ENCODE results near the gene INO80B. TPM values are rescaled to one million over a fixed set of nuclear protein-coding genes. Genes with fewer than 3 reads are reported as not detected.

The INO80B gene
- total and polyA plus RNA-seq, 2 of the 8 experiments (the other 6 are each of a cell fraction or from before 2014, with no cell fraction given), result 3.9 to 18.5 TPM

DNA sequence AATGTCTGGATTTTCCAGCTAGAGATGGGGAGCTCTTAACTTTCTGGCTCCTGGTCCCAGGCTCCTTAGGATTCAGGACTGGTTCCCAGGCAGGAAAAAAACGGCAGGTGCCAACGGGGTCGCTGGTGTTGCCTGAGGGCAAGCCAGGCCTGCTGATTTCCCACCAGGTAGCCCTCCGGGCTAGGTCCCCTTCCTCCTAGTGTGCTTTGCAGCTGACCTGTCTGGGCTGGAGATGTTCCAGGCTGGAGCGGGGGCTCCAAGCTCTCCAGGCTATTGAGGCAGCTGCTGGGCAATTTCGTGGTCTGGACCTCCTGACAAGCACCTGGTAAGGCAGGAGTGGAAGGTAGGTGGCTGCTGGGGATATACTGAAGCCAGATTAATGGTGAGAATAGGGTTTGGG lies 19.6 kb downstream of the INO80B start:
- H3K36me3 ChIP-seq (ENCODE audit: control insufficient read depth in 2 of 4, insufficient read depth in 4 of 4, low read length in 3 of 4), result peaks cover 0 to 4% (median 2%) of the 10 kb centered on the region in 4 experiments; a peak in 6 of 8 replicates
- no peak for FAIRE-seq

More for the DNA sequence above, 19.6 kb downstream of the INO80B start:
- H3K18ac ChIP-seq (ENCODE audit: extremely low read depth, low read length), result no peak overlapping the region
- H4K20me1 ChIP-seq (replicated peaks in 1 of 2; ENCODE audit: control insufficient read depth in 1 of 2, insufficient read depth in 2 of 2, low read length in 2 of 2), result peaks cover 0 to 1% of the 10 kb centered on the region in 2 experiments
- H2AFZ ChIP-seq (ENCODE audit: low read length), result no peak overlapping the region
- H4K5ac ChIP-seq (ENCODE audit: insufficient read length, low read depth, low read length), result no peak overlapping the region
- H4K8ac ChIP-seq (ENCODE audit: extremely low read depth, insufficient read depth, low read length), result peak overlapping the region; percentile 14; the same call in 1 of the 2 replicates
- H2BK5ac ChIP-seq (ENCODE audit: low read depth, low read length), result no peak overlapping the region
- H2BK120ac ChIP-seq (replicated peaks; ENCODE audit: low read depth, low read length), result no peak overlapping the region
- no peak overlapping the region for H3K9ac ChIP-seq (replicated peaks in 1 of 4; ENCODE audit: extremely low read depth in 1 of 4, low read depth in 3 of 4, low read length in 3 of 4)
- ChIA-PET POLR2A (ENCODE audit: partially characterized antibody) (interaction anchor here (1.0 to 5.2 kb wide), 4 partner anchors 7 to 29 kb away, joined by 4 to 89 read pairs (median 24); partner anchors contain the start of genes CCDC142, INO80B, TTC31 and WBP1), CTCF (ENCODE audit: partially characterized antibody) (interaction anchor here (0.9 to 5.7 kb wide), 19 partner anchors 8 to 139 kb away, joined by 3 to 86 read pairs (median 5); partner anchors contain the start of genes C2orf81, CCDC142, INO80B and MOGS)
- H4K91ac ChIP-seq (replicated peaks; ENCODE audit: insufficient read length, low read length), result no peak overlapping the region
- no peak overlapping the region for H3K4ac ChIP-seq (replicated peaks; ENCODE audit: insufficient read length, low read depth, low read length)
- WGBS, 2 experiments (ENCODE audit: extremely low coverage in 1 of 2, insufficient coverage in 1 of 2, insufficient read length in 1 of 2, insufficient replicate concordance in 2 of 2, low coverage in 1 of 2, low lambda C conversion rate in 2 of 2, missing lambda C conversion rate in 1 of 2), result 92% methylated on average over 6 of the region's 6 CpGs; no CpG with 5 or more reads in 1 of the 2 experiments
- no peak overlapping the region for H3K4me3 ChIP-seq (ENCODE audit: extremely low read depth in 1 of 4, insufficient read depth in 2 of 4, low read depth in 3 of 4, low read length in 4 of 4)
- DNase-seq (ENCODE audit: low read depth in 1 of 2, low spot score in 2 of 2), result no peak
- no peak overlapping the region for H2BK12ac ChIP-seq (ENCODE audit: low read depth, low read length)
- H3K56ac ChIP-seq (replicated peaks; ENCODE audit: insufficient read length, low read depth, low read length), result no peak overlapping the region
- H3K27ac ChIP-seq (ENCODE audit: low read depth, low read length), result no peak overlapping the region
- H3K9me3 ChIP-seq (ENCODE audit: insufficient read depth in 2 of 2, low read depth in 1 of 2, low read length in 1 of 2), result no peaks in the 10 kb centered on the region
- no peak overlapping the region for H3K4me2 ChIP-seq (ENCODE audit: insufficient read depth in 1 of 2, low read depth in 2 of 2, low read length in 2 of 2)
- no peaks in the 10 kb centered on the region for H3K27me3 ChIP-seq (replicated peaks in 1 of 4; ENCODE audit: control insufficient read depth in 3 of 4, extremely low read depth in 1 of 4, insufficient read depth in 3 of 4, low read length in 3 of 4)
- no peaks in the 10 kb centered on the region for H3K79me2 ChIP-seq (ENCODE audit: control insufficient read depth in 1 of 2, insufficient read depth in 2 of 2, low read length in 2 of 2)
- H3K79me1 ChIP-seq (ENCODE audit: low read depth, low read length), result no peaks in the 10 kb centered on the region; the same call in 1 of the 2 replicates
- H3K4me1 ChIP-seq (replicated peaks in 1 of 4; ENCODE audit: control insufficient read depth in 3 of 4, insufficient read depth in 4 of 4, low read length in 3 of 4), result peaks cover 0 to 3% (median 2%) of the 10 kb centered on the region in 4 experiments; a peak in 3 of 7 replicates
- peaks cover 11% of the 10 kb centered on the region for H3K23me2 ChIP-seq (ENCODE audit: low read depth, low read length)
- no peak overlapping the region for H2BK15ac ChIP-seq (ENCODE audit: low read length)
- H2AK5ac ChIP-seq (ENCODE audit: low read depth, low read length), result no peak overlapping the region
- no peak overlapping the region for H2BK20ac ChIP-seq (ENCODE audit: low read length)
- no peak overlapping the region for H3K23ac ChIP-seq (ENCODE audit: insufficient read length)
- TF ChIP-seq, protein P1, sequence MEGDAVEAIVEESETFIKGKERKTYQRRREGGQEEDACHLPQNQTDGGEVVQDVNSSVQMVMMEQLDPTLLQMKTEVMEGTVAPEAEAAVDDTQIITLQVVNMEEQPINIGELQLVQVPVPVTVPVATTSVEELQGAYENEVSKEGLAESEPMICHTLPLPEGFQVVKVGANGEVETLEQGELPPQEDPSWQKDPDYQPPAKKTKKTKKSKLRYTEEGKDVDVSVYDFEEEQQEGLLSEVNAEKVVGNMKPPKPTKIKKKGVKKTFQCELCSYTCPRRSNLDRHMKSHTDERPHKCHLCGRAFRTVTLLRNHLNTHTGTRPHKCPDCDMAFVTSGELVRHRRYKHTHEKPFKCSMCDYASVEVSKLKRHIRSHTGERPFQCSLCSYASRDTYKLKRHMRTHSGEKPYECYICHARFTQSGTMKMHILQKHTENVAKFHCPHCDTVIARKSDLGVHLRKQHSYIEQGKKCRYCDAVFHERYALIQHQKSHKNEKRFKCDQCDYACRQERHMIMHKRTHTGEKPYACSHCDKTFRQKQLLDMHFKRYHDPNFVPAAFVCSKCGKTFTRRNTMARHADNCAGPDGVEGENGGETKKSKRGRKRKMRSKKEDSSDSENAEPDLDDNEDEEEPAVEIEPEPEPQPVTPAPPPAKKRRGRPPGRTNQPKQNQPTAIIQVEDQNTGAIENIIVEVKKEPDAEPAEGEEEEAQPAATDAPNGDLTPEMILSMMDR (IDR thresholded peaks at IDR 0.05; ENCODE audit: control extremely low read depth in 1 of 3, insufficient read depth in 1 of 3, low read depth in 1 of 3, low read length in 3 of 3), result no peak
- TF ChIP-seq NRF1 (IDR thresholded peaks at IDR 0.05; ENCODE audit: low read depth, low read length) (no peak), CEBPB (IDR thresholded peaks at IDR 0.05; ENCODE audit: low read depth, low read length) (no peak), KDM5A (IDR thresholded peaks at IDR 0.05; ENCODE audit: low read length) (no peak), PHF8 (conservative IDR thresholded peaks at IDR 0.05; ENCODE audit: low read depth, low read length) (no peak), CHD2 (IDR thresholded peaks at IDR 0.05; ENCODE audit: low read length) (no peak), ZNF274 (IDR thresholded peaks at IDR 0.05; ENCODE audit: borderline replicate concordance, extremely low read depth, low read length) (no peak), TCF12 (IDR thresholded peaks at IDR 0.05; ENCODE audit: low read depth, low read length) (no peak)
- no peak overlapping the region for H3K14ac ChIP-seq (ENCODE audit: insufficient read length)
